Measurements from ENCODE around the gene YWHAB.

Gene YWHAB

DNA sequence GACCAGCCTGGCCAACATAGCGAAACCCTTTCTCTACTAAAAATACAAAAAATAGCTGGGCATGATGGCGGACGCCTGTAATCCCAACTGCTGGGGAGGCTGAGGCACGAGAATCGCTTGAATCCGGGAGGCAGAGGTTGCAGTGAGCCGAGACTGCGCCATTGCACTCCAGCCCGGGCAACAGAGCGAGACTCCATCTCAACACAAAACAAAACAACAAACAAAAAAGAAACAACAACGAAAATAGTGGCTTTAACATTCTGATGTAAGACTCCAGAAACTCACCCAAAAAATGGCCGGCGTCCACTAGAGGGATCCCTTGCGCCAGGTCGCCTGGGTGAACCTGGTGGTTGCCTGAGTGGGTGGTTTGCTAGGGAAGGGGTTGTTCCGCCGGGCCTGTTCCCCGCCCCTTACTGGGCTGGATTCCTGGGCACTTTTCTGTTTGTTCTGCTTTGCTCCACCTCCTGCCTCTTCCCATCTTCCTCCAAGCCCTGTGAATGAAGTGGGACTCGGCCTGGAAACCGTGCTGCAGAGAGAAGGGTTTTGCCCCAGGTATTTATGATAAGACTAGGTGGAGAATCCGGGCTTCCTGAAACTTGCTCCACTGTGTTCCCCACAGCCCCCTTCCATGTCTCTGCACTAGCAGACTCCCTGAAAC is 25.9 kb downstream of the YWHAB start:
- no peak overlapping the region for H3K4me3 ChIP-seq (ENCODE audit: low read depth, low read length)

DNA sequence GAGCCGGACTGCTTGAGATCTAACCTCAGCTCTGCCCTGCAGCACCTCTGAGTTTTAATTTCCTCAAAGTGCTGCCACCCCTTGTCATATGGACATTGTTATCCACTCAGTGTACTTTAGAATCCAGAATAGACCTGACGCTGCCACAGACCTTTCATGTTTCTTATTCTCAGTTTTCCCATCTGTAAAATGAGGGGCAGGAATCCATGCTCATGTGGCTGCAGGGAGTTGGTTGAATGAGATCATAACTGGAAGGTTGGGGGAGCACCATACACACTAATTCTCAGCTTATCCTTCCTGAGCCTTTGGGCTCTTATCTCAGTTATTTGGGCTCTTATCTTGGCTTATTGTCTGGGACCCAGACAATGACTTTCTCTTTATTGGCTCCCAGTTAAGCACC is 26.7 kb downstream of the YWHAB start:
- no peak overlapping the region for H3K4me3 ChIP-seq (ENCODE audit: low read depth, low read length)

DNA sequence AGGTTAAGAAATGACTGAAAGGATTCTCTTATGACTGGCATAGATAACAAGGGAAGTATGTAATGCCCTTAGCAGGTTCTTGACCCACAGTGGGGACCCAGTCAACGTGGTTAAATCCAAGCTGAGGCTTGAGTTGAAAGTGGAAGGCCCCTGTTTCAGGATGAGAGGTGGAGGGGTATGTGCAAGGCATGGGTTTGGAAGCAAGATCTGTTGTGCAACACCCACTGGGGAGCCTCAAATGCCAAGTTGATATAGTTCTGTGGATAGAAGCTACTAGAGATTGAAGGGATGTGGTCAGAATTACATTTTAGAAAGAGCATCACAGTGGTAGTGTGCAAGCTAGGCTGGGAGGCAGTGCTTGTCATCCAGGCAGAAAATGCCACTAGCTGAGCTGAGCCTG is 29.4 kb downstream of the YWHAB start:
- no peak overlapping the region for H3K4me3 ChIP-seq (ENCODE audit: low read depth, low read length)

DNA sequence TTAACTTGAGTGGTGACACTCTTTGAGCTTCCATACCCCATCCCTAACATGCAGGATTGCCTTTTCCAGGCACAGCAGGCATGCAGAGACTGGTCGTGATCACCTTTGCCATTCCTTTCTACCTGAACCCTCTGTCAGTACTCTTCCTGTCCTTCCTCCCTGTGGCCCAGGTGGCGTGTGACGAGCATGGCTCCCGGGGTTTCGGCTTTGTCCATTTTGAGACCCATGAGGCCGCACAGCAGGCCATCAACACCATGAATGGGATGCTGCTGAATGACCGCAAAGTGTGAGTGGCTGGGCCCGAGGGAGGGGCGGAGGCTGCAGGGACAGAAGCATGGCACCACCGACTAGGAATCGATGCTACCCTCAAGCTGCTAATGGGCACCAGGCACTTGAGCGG is 31.1 kb downstream of the YWHAB start:
- no peak overlapping the region for H3K4me3 ChIP-seq (ENCODE audit: low read depth, low read length)

DNA sequence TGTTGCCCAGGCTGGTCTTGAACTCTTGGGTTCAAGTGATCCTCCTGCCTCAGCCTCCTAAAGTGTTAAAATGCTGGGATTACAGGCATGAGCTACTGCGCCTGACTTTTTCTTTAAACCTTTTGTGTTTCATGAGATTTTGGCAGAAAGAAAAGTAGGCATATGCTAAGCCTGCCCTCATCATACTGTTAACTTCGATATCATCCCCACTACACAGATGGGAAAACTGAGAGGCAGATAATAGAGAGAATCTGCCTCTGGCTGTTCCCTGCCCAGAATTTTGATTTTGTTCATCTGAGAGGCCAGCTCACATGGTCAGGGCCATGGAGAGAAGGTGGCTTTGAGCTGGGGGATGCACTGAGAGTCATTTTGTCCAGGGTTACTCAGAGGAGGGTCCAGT is 31.9 kb downstream of the YWHAB start:
- H3K4me3 ChIP-seq (ENCODE audit: low read depth, low read length): no peak overlapping the region

DNA sequence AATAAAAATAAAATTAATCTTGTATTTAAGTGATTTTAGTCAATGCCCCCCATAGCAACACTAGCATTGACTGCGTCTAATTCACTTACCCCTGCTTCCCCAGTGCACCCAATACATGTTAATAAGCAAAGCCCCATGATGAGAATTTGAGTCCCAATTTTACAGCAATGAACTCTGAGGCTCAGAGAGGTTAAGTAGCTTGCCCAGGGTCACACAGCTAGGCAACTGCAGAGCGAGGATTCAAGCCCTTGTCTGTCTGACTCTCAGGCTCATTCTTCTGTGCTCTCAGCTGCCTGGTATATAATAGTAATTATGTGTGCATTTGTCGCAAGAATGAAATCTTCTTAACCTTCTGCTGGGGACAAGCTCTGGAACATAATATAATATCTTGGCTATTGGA is 32.8 kb downstream of the YWHAB start:
- no peak overlapping the region for H3K4me3 ChIP-seq (ENCODE audit: low read depth, low read length)

DNA sequence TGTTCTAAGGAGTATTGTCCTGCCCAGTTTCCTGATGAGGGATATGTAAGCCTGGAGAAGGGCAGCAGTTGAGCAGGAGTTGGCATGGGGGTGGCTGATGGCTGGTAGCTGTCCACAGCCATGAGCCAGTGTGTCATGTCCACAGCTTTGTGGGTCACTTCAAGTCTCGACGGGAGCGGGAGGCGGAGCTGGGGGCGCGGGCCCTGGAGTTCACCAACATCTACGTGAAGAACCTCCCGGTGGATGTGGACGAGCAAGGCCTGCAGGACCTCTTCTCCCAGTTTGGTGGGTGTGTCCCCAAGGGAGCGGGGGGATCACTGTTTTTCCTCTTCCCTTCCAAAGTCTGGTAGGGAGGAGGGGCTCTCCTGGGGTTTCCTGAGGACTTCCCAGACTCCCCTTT is 33.3 kb downstream of the YWHAB start:
- H3K4me3 ChIP-seq (ENCODE audit: low read depth, low read length): no peak overlapping the region

DNA sequence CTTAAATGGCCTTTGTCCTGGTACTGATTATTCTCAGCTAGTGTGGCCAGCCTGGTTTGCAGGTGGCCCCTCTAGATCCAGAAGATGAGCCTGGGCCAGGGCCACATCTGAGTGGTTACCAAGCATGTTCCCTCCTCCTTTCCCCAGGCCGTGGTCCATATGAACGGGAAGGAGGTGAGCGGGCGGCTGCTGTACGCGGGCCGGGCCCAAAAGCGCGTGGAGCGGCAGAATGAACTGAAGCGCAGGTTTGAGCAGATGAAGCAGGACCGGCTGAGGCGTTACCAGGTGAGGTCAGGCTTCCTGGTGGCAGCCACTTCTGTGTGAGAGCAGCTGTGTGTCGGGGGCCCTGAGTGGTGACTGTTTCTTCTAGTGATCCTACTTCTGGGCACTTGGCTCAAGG is 35.9 kb downstream of the YWHAB start:
- H3K4me3 ChIP-seq (ENCODE audit: low read depth, low read length): no peak overlapping the region

DNA sequence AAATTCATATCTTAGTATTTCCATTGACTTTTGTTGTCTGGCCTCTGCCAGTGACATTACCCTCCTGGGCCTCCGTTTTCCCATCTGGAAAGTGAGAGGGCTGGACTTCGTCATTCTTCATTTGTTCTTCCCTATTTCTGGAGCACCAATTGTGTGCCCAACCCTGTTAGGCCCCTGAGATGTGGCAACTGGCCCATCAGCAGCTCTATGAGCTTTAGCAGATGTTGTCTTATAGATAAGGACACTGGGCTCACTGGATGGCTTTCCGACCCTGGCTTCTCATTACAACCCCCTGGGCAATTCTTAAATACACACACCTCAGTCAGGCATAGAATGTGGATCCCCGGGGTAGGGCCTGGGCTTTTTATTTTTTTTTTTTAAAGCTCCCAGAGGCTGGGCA is 39.0 kb downstream of the YWHAB start:
- no peak overlapping the region for H3K4me3 ChIP-seq (ENCODE audit: low read depth, low read length)

DNA sequence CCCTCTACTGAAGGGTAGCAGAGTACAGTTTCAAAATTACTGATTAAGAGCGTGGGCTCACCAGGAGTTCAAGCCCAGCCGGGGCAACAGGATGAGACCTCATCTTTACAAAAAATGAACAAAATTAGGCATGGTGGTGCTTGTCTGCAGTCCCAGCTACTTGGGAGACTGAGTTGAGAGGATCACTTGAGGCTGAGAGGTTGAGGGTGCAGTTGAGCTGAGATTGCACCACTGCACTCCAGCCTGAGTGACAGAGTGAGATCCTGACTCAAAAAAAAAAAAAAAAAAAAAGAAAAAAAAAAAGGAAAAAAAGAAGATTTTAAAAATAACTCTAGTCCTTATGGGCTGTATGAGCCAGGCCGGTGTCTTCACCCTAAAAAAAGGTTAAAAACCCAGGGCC is 43.1 kb downstream of the YWHAB start:
- H3K4me3 ChIP-seq (ENCODE audit: low read depth, low read length): no peak overlapping the region

DNA sequence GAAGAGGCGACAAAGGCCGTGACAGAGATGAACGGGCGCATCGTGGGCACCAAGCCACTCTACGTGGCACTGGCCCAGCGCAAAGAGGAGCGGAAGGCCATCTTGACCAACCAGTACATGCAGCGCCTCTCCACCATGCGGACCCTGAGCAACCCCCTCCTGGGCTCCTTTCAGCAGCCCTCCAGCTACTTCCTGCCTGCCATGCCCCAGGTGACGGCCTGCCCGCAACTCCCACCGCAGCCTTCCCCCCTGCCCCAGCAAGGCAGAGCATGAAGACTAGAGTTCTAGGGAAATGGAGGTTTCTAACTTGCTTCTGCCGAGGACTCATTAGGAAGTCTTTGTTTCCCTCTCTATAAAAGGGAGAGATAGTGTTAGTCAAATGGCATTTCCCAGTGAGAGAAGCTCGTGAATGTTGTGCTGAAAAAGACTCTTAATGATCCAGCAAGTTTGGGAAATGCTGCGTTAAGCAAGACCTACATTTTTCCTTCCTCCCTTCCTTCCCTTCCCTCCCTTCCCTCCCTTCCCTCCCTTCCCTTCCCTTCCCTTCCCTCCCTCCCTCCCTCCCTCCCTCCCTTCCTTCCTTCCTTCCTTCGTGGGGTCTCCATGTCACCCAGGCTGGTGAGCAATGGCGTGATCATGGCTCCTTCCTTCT is 45.1 kb downstream of the YWHAB start:
- no peak overlapping the region for H3K4me3 ChIP-seq (ENCODE audit: low read depth, low read length)

DNA sequence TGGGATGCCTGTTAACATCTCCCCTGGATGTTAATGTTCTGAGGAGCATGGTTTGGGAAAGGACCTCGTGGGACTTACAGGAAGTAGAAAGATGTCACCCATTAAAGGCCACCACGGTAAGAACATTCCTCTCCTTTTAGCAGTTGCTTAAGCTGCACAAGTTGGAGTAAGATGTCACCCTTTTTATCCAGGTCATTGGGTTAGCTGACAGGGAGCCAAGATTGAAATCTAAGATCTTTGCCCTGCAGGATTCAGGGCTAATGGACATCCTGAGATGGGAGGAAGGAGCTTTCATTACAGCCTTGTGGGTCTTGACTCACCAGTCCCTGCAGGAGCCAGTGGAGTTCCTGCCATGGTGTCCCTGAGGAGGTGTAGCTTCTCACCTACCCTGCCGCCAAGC is 46.4 kb downstream of the YWHAB start:
- no peak overlapping the region for H3K4me3 ChIP-seq (ENCODE audit: low read depth, low read length)

DNA sequence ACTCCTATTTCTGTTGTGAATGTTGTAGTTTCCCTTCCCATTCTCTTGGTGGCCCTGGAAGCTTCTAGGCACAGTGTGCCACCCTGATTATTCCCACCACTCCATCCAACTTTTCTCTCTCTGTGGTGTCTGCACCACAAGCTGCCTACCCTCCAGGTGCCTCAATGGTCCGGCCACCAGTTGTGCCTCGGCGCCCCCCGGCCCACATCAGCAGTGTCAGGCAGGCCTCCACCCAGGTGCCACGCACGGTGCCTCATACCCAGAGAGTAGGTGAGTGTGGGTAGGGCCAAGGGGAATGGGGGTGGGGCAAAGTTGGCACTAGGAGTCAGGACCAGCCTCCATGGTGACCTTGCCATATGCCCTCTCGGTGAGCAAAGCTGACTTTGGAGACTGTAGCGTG is 47.4 kb downstream of the YWHAB start:
- no peak overlapping the region for H3K4me3 ChIP-seq (ENCODE audit: low read depth, low read length)

DNA sequence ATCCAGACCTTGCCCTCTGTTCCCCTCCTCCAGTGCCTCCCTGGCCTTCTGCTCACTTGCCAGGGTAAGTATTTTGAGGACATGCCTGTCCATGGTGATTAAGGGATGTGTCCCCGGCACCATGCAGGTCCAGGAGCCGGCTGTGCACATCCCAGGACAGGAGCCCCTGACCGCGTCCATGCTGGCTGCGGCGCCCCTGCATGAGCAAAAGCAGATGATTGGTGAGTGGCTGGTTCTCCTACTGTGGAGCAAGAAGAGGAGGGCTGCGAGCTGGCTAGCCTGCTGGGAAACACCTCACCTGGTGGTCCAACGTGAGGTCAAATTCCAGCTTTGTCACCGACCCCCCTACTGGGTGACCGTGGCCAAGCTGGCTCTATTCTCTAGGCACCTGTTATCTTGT is 51.0 kb downstream of the YWHAB start:
- no peak overlapping the region for H3K4me3 ChIP-seq (ENCODE audit: low read depth, low read length)

DNA sequence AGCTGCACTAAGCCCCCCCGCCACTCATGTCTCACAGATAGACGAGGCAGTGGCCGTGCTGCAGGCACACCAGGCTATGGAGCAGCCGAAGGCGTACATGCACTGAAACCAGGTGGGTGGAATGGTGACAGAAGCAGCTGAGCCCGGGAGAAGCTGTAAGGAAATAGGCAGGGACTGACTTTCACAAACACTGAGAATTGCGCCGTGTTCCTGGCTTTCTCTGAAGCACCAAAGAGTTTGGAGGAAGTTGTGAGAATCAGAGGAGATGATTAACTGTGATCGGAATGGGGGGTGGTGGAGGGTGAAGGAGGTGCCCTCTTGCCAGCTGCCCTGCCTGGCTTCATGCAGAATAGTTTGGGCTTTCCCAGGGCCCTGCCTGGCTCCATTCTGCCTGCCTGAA is 53.1 kb downstream of the YWHAB start:
- no peak overlapping the region for H3K4me3 ChIP-seq (ENCODE audit: low read depth, low read length)

DNA sequence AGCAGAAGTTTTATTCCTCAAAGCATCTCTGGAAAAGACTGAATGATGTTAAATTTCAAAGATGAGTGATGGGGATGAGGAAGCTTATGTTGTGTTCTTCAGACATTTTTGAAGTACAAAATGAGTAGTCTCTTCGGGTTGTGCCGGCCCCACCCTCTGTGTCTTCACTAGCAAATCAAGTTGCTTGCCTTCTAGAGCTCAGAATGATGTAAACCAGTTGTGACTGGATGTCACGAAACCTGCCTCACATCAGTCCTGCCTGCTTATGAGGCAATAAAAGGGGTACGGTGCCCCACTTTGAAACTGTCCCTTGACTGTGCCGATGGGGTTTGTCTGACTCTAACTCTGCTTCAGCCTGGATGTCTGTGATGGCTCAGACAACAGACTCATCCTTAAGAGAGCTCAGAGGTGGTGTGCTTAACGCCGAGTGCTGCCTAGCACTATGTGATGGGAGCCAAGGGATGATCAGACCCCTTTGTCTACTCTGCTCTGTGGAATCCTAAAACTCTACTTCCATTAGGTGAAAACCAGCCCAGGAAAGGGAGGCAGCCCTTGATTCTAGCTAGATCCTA is 55.7 kb downstream of the YWHAB start:
- no peak overlapping the region for H3K4me3 ChIP-seq (ENCODE audit: low read depth, low read length)

DNA sequence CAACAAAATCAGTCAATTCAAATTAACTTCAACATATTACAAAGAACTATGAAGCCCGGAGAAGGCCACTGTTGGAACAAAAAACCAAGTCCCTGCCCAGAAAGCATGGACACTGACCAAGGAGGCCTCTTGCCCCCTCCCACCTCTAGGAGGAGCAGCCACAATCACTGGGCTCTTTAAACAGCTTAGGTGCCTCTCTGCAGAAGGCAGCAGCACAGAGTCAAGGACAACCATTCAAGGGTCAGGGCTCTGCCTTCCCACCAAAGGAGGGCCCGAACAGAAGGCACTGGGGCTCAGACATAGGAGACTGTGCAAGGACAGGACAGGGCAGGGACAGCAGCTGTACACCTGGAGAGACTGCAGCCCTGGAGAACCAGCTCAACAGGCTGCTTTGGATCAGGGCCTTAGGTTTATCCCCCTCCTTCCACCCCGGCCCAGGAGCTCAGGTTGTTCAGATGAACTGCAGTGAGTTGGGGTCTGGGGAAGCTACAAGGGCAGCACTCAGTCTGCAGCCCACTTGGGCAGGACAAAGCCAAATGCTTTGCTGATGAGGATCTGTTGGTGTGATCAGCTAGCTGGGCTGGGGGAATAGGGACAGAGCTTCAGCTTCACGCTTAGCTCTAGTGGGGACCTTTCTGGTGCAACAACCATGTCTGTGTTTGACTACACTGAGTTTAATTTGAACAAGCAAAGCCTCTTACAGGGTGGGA is 56.9 kb downstream of the YWHAB start:
- H3K4me3 ChIP-seq (ENCODE audit: low read depth, low read length): no peak overlapping the region

DNA sequence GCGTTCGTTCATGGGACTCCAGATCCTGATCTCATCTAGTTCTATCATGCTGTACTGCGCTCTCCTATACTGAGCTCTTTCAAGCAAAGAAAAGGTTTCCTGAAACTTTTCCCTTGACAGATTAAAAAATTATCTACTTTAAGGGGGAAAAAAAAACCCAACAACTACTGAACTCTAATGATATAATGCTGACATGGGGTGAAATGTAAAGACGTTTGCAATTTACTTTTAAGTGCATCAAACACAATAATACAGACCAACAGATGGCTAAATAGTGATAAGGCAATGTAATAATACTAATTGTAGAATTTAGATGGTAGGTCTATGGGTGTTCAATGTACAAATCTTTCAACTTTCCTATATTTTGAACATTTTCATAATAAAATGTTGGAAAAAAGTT is 58.3 kb downstream of the YWHAB start:
- no peak overlapping the region for H3K4me3 ChIP-seq (ENCODE audit: low read depth, low read length)

DNA sequence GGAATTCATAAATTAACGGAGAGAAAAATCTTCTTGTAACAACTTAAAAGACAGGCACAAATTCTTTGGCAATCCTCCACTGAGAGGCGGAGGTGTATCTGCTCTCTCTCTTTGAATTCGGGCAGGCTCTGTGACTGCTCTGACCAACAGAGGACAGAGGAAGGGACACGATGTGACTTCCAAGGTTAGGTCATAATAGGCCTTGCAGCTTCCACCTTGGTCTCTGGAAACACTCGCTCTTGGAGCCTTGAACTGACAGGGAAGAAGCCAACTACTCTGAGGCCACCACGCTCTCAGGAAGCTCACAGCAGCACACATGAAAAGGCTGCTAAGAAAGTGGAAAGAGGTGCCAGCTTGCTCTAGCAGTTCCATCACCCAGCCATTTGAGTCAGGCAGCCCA is 59.8 kb downstream of the YWHAB start:
- no peak overlapping the region for H3K4me3 ChIP-seq (ENCODE audit: low read depth, low read length)

DNA sequence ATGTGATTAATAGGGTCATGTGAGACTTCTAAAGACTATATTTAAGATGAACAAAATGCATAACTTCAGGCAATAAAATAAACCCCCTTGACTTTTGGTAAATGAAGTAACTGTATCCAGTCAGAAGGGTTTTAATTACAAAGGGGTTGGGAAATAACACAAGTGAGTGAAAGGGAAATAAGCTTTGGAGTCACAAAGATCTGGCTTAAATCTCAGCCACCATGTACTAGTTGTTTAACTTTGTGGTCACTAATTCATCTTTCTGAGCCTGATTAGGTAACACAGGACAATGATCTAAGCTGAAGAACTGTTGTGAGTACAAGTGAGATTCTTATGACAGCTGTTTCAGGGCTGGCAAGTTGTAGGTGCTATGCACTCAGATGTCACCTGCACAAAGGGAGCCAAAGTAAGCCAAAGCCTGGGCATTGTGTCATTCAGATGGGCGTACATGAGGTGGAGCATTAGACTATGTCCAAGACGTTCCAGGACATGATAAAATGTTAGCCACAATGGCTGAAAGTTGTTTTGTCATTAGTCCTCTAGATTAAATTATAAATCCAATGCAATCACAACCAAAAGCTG is 60.9 kb downstream of the YWHAB start:
- H3K4me3 ChIP-seq (ENCODE audit: low read depth, low read length): no peak overlapping the region

DNA sequence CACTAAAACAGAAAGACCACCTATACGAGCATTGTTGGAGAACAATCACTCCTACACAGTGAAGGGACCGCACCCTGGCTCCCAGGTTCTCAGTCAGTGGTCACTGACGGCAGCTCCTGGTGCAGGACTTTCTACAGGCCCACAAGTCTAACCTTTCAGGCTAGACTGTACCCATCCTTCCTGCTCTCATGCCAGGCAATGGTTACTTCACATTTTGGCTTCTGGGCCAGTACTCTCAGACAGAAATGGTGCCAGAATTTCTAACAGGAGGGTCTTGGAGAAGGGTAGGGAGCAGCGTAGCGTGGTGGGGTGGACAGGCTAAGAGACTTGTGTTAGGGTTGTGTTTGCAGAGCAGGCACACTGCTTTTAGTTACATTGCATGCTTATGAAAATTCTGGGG is 62.6 kb downstream of the YWHAB start:
- no peak overlapping the region for H3K4me3 ChIP-seq (ENCODE audit: low read depth, low read length)

DNA sequence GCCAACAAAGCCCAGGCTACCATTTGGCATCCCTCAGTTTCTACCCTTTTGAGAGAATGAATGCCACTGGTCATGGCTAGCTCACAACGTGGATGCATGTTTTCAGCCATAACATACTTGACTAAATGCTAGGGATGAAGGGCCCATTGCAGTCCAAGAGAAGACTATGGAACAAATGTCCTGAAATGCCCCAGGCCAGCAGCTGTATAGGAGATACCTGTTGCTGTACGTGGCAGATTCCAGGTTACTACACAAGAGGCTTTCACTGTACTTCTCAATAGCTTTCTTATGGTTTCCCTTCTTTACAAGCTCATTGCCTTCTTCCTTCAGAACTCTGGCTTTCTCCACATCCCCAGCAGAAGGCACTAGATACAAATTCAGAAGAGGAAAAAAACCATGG is 63.0 kb downstream of the YWHAB start:
- H3K4me3 ChIP-seq (ENCODE audit: low read depth, low read length): no peak overlapping the region
